Gastroesophageal sphincter (tissue), 3 donors: ENCODE results near the gene RENBP.

ENCODE experiments used
- CTCF ChIP-seq, 4 experiments: fragments of 200-600 bp in 2 of 4; fragments of 450-650 bp in 2 of 4; sonication (generic) in 1 of 4; IDR thresholded peaks; one replicate each; pipeline ENCODE4 v1.5.1; 2017 to 2019; ENCODE audit warnings: antibody characterized with exemption in 4 of 4, mild to moderate bottlenecking in 2 of 4, moderate library complexity in 2 of 4
- POLR2A ChIP-seq, 2 donors: fragments of 450-650 bp; IDR thresholded peaks; one replicate each; pipeline ENCODE4 v1.6.1; 2017; ENCODE audit warnings: antibody characterized with exemption in 2 of 2, mild to moderate bottlenecking in 2 of 2, moderate library complexity in 1 of 2
- POLR2AphosphoS5 ChIP-seq: sonication (generic); formaldehyde crosslinking; IDR thresholded peaks from one replicate; pipeline ENCODE4 v1.6.1; 2017; ENCODE audit warnings: antibody characterized with exemption

- no peak for TF ChIP-seq CTCF (IDR thresholded peaks at IDR 0.05)
- TF ChIP-seq POLR2AphosphoS5, result no peak
- TF ChIP-seq POLR2A (IDR thresholded peaks at IDR 0.05), result no peak
Observed at GRCh38 chrX:153950127-153950526, 5.7 kb upstream of the RENBP start.
